Thyroid gland (tissue), 4 donors: Measurements from ENCODE around the gene TCF7L2.

ENCODE experiments used
- POLR2A ChIP-seq, 2 donors: fragments of 450-650 bp; IDR thresholded peaks; one replicate each; pipeline ENCODE4 v1.6.1; 2017; ENCODE audit warnings: antibody characterized with exemption in 2 of 2, mild to moderate bottlenecking in 2 of 2, moderate library complexity in 1 of 2
- TF ChIP-seq, protein P1 (sequence below), 6 experiments: fragments of 200-600 bp in 3 of 6; fragments of 450-650 bp in 3 of 6; sonication (generic) in 3 of 6; IDR thresholded peaks; one replicate each; pipeline ENCODE4 v1.5.1; 2016 to 2019; ENCODE audit warnings: antibody characterized with exemption in 6 of 6, mild to moderate bottlenecking in 2 of 6, inconsistent platforms in 1 of 6, moderate library complexity in 1 of 6

DNA sequence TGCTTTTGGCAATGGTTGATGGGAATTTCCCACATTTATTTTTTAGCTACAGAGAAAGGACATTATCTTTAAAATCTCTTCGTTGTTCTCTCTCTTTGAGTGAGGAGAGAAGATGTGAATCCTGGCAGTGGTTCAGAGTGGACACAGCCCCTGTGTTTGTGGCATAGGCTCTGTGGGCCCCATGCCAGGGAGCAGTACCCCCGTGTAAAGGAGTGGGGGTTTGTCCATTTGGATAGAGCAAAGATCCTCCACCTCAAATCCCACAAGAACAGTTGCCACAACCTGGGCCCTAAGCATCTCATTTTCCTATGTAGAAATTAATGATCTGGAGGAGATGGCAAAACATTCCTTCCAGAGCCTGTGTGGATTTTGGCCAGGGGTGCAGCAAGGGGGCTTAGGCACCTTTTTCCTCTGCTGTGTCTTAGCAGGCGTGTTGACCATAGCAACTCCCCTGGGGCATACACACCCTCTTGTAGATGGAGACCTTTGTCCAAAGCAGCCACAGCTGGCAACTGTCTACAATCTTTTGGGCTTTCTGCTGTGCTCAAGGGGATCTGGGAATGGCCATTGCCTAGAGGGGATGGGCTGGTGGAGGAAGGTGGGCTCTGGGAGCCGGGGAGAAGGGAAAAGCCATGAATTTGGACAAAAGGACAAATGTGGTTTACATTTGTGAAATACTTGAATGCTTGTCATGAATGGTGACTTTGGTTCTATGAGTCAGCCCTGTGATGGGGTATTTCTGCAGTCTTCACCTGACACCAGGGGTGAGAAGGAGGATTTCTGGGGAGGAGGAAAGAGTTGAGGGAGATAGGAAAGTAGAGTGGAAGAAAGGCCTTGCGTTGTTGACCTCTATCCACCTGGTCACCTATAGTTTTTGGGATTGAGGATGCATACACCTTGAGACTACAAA is 92.0 kb downstream of the TCF7L2 start:
- TF ChIP-seq, protein P1, sequence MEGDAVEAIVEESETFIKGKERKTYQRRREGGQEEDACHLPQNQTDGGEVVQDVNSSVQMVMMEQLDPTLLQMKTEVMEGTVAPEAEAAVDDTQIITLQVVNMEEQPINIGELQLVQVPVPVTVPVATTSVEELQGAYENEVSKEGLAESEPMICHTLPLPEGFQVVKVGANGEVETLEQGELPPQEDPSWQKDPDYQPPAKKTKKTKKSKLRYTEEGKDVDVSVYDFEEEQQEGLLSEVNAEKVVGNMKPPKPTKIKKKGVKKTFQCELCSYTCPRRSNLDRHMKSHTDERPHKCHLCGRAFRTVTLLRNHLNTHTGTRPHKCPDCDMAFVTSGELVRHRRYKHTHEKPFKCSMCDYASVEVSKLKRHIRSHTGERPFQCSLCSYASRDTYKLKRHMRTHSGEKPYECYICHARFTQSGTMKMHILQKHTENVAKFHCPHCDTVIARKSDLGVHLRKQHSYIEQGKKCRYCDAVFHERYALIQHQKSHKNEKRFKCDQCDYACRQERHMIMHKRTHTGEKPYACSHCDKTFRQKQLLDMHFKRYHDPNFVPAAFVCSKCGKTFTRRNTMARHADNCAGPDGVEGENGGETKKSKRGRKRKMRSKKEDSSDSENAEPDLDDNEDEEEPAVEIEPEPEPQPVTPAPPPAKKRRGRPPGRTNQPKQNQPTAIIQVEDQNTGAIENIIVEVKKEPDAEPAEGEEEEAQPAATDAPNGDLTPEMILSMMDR (IDR thresholded peaks at IDR 0.05) = no peak
- TF ChIP-seq POLR2A (IDR thresholded peaks at IDR 0.05) = no peak
